Tibial artery (tissue), 4 donors: ENCODE data around the gene MICU2.

ENCODE experiments used
- DNase-seq, 2 donors: peaks; one replicate each; pipeline ENCODE4 v3.0.0-alpha.2; 2019
- H3K27ac ChIP-seq, 2 donors: fragments of 200-600 bp; sonication (generic) in 1 of 2; 1 replicate in 1 of 2; 2 replicates in 1 of 2; pipeline ENCODE4 v1.5.1; 2018 to 2019; ENCODE audit warnings: mild to moderate bottlenecking in 1 of 2
- H3K27me3 ChIP-seq, 2 donors: fragments of 200-600 bp; sonication (generic) in 1 of 2; one replicate each; pipeline versions ENCODE4 v1.5.1 to v1.6.0; 2016 to 2019
- H3K36me3 ChIP-seq, 3 donors: fragments of 200-600 bp; sonication (generic) in 2 of 3; one replicate each; pipeline ENCODE4 v1.5.1; 2016 to 2019; ENCODE audit warnings: mild to moderate bottlenecking in 2 of 3
- H3K4me1 ChIP-seq, 4 donors: fragments of 200-600 bp; sonication (generic) in 2 of 4; 1 replicate in 3 of 4; 2 replicates in 1 of 4; pipeline ENCODE4 v1.5.1; 2016 to 2019
- H3K4me3 ChIP-seq, 2 donors: fragments of 200-600 bp; sonication (generic) in 1 of 2; 1 replicate in 1 of 2; 2 replicates in 1 of 2; pipeline ENCODE4 v1.5.1; 2018 to 2019; ENCODE audit warnings: mild to moderate bottlenecking in 2 of 2
- H3K9me3 ChIP-seq, 3 donors: fragments of 200-600 bp; sonication (generic) in 1 of 3; one replicate each; pipeline ENCODE4 v1.5.1; 2016 to 2019
- intact Hi-C: fragments of 100-400 bp; cut with DNase I; formaldehyde crosslinking; loops from one replicate; pipeline ENCODE4 v1.15.0; 2023; ENCODE audit warnings: low total_unique reads
- TF ChIP-seq, protein P1 (sequence below), 2 experiments: fragments of 200-600 bp in 1 of 2; fragments of 450-650 bp in 1 of 2; IDR thresholded peaks; one replicate each; pipeline ENCODE4 v1.5.1; 2017 to 2019; ENCODE audit warnings: antibody characterized with exemption in 2 of 2, mild to moderate bottlenecking in 1 of 2, moderate library complexity in 1 of 2

The MICU2 gene

GRCh38 chr13:21603531-21604448 lies at the start of gene MICU2:
Gene MICU2 (minus strand): TSS chr13:21604170. CDS start chr13:21604148, 22 bp downstream.
- Histone ChIP-seq H3K27ac (peak within 1 kb of the TSS; percentile 93 to 96), H3K27me3 (peaks cover 0 to 4% of the 10 kb centered on the region in 2 donors), H3K4me1 (peaks cover 0 to 8% (median 7%) of the 10 kb centered on the region in 4 donors), H3K36me3 (no peaks in the 10 kb centered on the region), H3K4me3 (peak within 1 kb of the TSS; percentile 79 to 89), H3K9me3 (no peaks in the 10 kb centered on the region)
- intact Hi-C loops = no loop called here
- DNase-seq = peak; percentile 89 to 94
- TF ChIP-seq, protein P1, sequence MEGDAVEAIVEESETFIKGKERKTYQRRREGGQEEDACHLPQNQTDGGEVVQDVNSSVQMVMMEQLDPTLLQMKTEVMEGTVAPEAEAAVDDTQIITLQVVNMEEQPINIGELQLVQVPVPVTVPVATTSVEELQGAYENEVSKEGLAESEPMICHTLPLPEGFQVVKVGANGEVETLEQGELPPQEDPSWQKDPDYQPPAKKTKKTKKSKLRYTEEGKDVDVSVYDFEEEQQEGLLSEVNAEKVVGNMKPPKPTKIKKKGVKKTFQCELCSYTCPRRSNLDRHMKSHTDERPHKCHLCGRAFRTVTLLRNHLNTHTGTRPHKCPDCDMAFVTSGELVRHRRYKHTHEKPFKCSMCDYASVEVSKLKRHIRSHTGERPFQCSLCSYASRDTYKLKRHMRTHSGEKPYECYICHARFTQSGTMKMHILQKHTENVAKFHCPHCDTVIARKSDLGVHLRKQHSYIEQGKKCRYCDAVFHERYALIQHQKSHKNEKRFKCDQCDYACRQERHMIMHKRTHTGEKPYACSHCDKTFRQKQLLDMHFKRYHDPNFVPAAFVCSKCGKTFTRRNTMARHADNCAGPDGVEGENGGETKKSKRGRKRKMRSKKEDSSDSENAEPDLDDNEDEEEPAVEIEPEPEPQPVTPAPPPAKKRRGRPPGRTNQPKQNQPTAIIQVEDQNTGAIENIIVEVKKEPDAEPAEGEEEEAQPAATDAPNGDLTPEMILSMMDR (IDR thresholded peaks at IDR 0.05) = peak in 1 of 2 experiments; percentile 37

DNA sequence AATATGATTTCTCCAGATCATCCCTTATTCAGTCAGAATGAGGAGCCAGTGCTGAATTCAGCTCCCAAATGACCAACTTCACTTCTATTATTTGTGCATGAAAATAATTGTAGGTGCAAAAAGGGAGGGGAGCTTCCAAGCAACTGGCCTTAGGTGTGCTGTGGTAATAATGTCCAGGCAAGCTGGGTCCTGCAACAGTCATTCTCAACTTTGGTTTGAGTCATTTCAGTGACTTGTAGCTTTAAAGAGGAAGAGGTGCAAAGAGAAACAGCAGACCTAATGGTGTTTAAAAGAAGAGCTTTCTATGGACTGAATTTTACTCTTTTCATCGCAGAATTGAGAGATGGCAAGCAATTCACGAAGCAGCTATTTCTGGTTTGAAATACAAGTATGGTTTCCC lies 37.7 kb upstream of the MICU2 start:
- intact Hi-C loops = loop anchor here (5.0 kb wide), 1 partner anchor 1121 kb away; no protein-coding TSS in a partner anchor
- Histone ChIP-seq H3K4me3 (no peak overlapping the region), H3K9me3 (no peaks in the 10 kb centered on the region), H3K4me1 (no peaks in the 10 kb centered on the region), H3K36me3 (no peaks in the 10 kb centered on the region), H3K27ac (no peak overlapping the region), H3K27me3 (peaks cover 0 to 7% of the 10 kb centered on the region in 2 donors)
- TF ChIP-seq, protein P1 (IDR thresholded peaks at IDR 0.05) = no peak
- DNase-seq = no peak

GRCh38 chr13:21639561-21639960 lies 35.6 kb upstream of the MICU2 start:
- Histone ChIP-seq H3K27me3 (peaks cover 0 to 12% of the 10 kb centered on the region in 2 donors), H3K4me1 (no peaks in the 10 kb centered on the region), H3K9me3 (no peaks in the 10 kb centered on the region), H3K36me3 (no peaks in the 10 kb centered on the region), H3K4me3 (no peak overlapping the region), H3K27ac (no peak overlapping the region)
- TF ChIP-seq, protein P1 (IDR thresholded peaks at IDR 0.05) = no peak
- DNase-seq = no peak
- intact Hi-C loops = loop anchor here (10.0 kb wide), 1 partner anchor 405 kb away; no protein-coding TSS in a partner anchor

DNA sequence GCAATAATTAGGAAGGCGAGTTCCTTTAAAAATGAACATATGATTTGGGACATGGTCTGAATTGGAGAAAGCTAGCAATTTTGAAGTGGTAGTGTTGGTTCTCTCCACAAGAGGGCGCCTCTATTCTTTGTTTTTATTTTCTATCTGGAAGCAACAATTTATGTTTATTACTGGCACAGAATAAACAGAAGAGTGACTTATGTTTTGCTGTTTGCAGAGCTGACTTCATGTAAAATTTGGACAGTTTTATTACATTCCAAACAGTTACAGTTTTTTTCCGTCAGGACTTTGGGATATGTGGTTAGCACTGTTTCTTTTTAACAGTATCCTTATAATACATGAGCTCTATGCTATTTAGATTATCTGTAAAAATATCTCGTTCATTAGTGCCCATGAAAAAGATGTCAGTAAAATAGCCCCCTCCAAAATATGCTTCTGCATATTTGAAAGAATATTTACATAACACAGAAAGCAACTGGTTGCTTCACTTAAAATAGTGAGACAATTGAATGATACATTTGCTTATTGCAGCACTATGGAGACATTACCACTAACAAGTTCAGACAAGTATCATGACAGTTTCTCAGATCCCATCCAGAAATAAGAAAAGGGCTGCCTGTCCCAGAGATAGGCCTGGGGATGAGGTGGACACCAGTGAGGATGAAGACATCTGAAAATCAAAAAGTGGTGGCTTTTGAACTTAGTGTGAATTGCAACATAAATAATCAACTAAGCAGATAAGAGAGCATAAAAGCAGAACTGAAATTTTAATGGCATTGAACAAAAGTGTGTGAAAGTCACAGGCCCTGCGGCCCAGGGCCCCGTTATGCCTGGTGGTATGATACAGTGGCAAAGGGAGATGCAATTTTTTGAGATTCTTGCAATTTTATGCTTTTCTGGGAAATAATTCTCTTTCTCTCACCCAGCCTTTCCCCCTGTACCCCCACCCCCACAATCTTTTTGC lies 34.6 kb upstream of the MICU2 start:
- intact Hi-C loops = loop anchor here (10.0 kb wide), 1 partner anchor 406 kb away; no protein-coding TSS in a partner anchor
- Histone ChIP-seq H3K4me3 (no peak overlapping the region), H3K4me1 (no peaks in the 10 kb centered on the region), H3K27me3 (peaks cover 0 to 12% of the 10 kb centered on the region in 2 donors), H3K27ac (no peak overlapping the region), H3K9me3 (no peaks in the 10 kb centered on the region), H3K36me3 (no peaks in the 10 kb centered on the region)
- DNase-seq = no peak
- TF ChIP-seq, protein P1 (IDR thresholded peaks at IDR 0.05) = peak; percentile 71 to 76

- Histone ChIP-seq H3K4me3 (no peak overlapping the region), H3K9me3 (no peaks in the 10 kb centered on the region), H3K27me3 (peaks cover 0 to 12% of the 10 kb centered on the region in 2 donors), H3K27ac (no peak overlapping the region), H3K4me1 (no peaks in the 10 kb centered on the region), H3K36me3 (no peaks in the 10 kb centered on the region)
- no peak for DNase-seq
- intact Hi-C loops = loop anchor here (10.0 kb wide), 1 partner anchor 408 kb away; no protein-coding TSS in a partner anchor
- TF ChIP-seq, protein P1 (IDR thresholded peaks at IDR 0.05) = no peak
Observed at GRCh38 chr13:21637296-21637695, 33.3 kb upstream of the MICU2 start.
